Type B pancreatic cell (in vitro differentiated cells): ENCODE measurements around the gene XCR1. TPM values are rescaled to one million over a fixed set of nuclear protein-coding genes. Genes with fewer than 3 reads are reported as not detected.
"Not testable (repeated sequence)": the region's sequence is repeated elsewhere in the genome, so short reads cannot be mapped to it uniquely, and the experiment has no call there.

Experiments
- DNase-seq: peaks from one replicate; pipeline ENCODE4 v3.0.0; 2021; ENCODE audit warnings: mixed read lengths; ENCODE audit not compliant: unreplicated experiment; ENCODE audit errors: extremely low spot score
- H3K27ac Mint-ChIP-seq: 2 replicates; pipeline ENCODE4 v1.8.0; 2021; ENCODE audit warnings: mild to moderate bottlenecking, mixed read lengths
- H3K27me3 Mint-ChIP-seq: 2 replicates; pipeline ENCODE4 v1.8.0; 2021; ENCODE audit warnings: mixed read lengths
- H3K36me3 Mint-ChIP-seq: 2 replicates; pipeline ENCODE4 v1.8.0; 2021; ENCODE audit warnings: mixed read lengths
- H3K4me1 Mint-ChIP-seq: one replicate; pipeline ENCODE4 v1.8.0; 2021; ENCODE audit warnings: mixed read lengths; ENCODE audit not compliant: unreplicated experiment
- H3K4me3 Mint-ChIP-seq: 2 replicates; pipeline ENCODE4 v1.8.0; 2021; ENCODE audit warnings: mild to moderate bottlenecking, mixed read lengths
- H3K9me3 Mint-ChIP-seq: 2 replicates; pipeline ENCODE4 v1.8.0; 2021; ENCODE audit warnings: mixed read lengths
- CTCF ChIP-seq: fragments of 200-600 bp; sonication (generic); conservative IDR thresholded peaks from 2 replicates; pipeline ENCODE4 v1.5.0; 2021; ENCODE audit warnings: antibody characterized with exemption, mild to moderate bottlenecking
- total RNA-seq: library from RNA; stranded (reverse); gene quantifications from 2 replicates; pipeline ENCODE4 v1.2.1, GENCODE V29; 2021; ENCODE audit warnings: low replicate concordance

Gene XCR1
- total RNA-seq, 1 donor from 2014 or later: 3.6 TPM

GRCh38 chr3:46052531-46052930, 25.2 kb upstream of the XCR1 start:
- Mint-ChIP-seq H3K9me3 (peaks cover 4% of the 10 kb centered on the region), H3K27ac (no peak overlapping the region), H3K4me1 (peaks cover 7% of the 10 kb centered on the region), H3K27me3 (peaks cover 8% of the 10 kb centered on the region), H3K36me3 (no peaks in the 10 kb centered on the region), H3K4me3 (no peak overlapping the region)
- no peak for TF ChIP-seq CTCF
- no peak for DNase-seq

GRCh38 chr3:46049093-46049492, 21.8 kb upstream of the XCR1 start:
- Mint-ChIP-seq H3K4me1 (peaks cover 7% of the 10 kb centered on the region), H3K9me3 (peaks cover 4% of the 10 kb centered on the region), H3K27ac (peak overlapping the region; percentile 67), H3K27me3 (no peaks in the 10 kb centered on the region), H3K36me3 (no peaks in the 10 kb centered on the region), H3K4me3 (peak overlapping the region; percentile 22)
- no peak for TF ChIP-seq CTCF
- no peak for DNase-seq

GRCh38 chr3:46046231-46046630, 18.9 kb upstream of the XCR1 start:
- H3K4me3 Mint-ChIP-seq, H3K27me3 Mint-ChIP-seq, H3K4me1 Mint-ChIP-seq, DNase-seq, H3K36me3 Mint-ChIP-seq, H3K9me3 Mint-ChIP-seq: not testable (repeated sequence)
- peak overlapping the region; percentile 26 for H3K27ac Mint-ChIP-seq

GRCh38 chr3:46038916-46039315, 11.6 kb upstream of the XCR1 start:
- Mint-ChIP-seq H3K36me3 (no peaks in the 10 kb centered on the region), H3K4me3 (no peak overlapping the region), H3K27me3 (no peaks in the 10 kb centered on the region), H3K27ac (no peak overlapping the region), H3K9me3 (no peaks in the 10 kb centered on the region), H3K4me1 (no peaks in the 10 kb centered on the region)
- no peak for TF ChIP-seq CTCF
- DNase-seq: no peak

- H3K27ac Mint-ChIP-seq, H3K4me3 Mint-ChIP-seq, H3K4me1 Mint-ChIP-seq, DNase-seq, H3K27me3 Mint-ChIP-seq, H3K36me3 Mint-ChIP-seq, H3K9me3 Mint-ChIP-seq: not testable (repeated sequence)
These were observed 10.8 kb upstream of the XCR1 start for GRCh38 chr3:46038071-46038470.

GRCh38 chr3:46036191-46036590, 8.9 kb upstream of the XCR1 start:
- Mint-ChIP-seq H3K27me3 (no peaks in the 10 kb centered on the region), H3K4me3 (no peak overlapping the region), H3K4me1 (no peaks in the 10 kb centered on the region), H3K36me3 (no peaks in the 10 kb centered on the region), H3K27ac (no peak overlapping the region), H3K9me3 (no peaks in the 10 kb centered on the region)
- no peak for TF ChIP-seq CTCF
- no peak for DNase-seq

GRCh38 chr3:46031747-46032146, 4.5 kb upstream of the XCR1 start:
- H3K9me3 Mint-ChIP-seq: peaks cover 6% of the 10 kb centered on the region
- no peaks in the 10 kb centered on the region for H3K36me3 Mint-ChIP-seq
- no peak overlapping the region for H3K4me3 Mint-ChIP-seq
- no peak for TF ChIP-seq CTCF
- no peak overlapping the region for H3K27ac Mint-ChIP-seq
- no peaks in the 10 kb centered on the region for H3K27me3 Mint-ChIP-seq
- H3K4me1 Mint-ChIP-seq: no peaks in the 10 kb centered on the region
- DNase-seq: no peak
